ENCODE measurements around the gene NTSR1. TPM values are rescaled to one million over a fixed set of nuclear protein-coding genes. Genes with fewer than 3 reads are reported as not detected.

The NTSR1 gene
- total RNA-seq, 1 experiment from 2014 or later = 0.16 TPM

GRCh38 chr20:62723768-62724450 lies 15.3 kb downstream of the NTSR1 start:
- Histone ChIP-seq H3K27me3 (replicated peaks; ENCODE audit: control insufficient read depth, insufficient read depth, low read length) (peaks cover 13% of the 10 kb centered on the region), H3K4me3 (ENCODE audit: low read depth, low read length) (no peak overlapping the region), H3K4me1 (no peaks in the 10 kb centered on the region), H3K9me3 (peaks cover 15% of the 10 kb centered on the region), H3K36me3 (ENCODE audit: control insufficient read depth, insufficient read depth, low read length) (no peaks in the 10 kb centered on the region)
- ChIA-PET POLR2A (no interaction called here), CTCF (interaction anchor here (1.7 to 1.8 kb wide), 2 partner anchors 58 to 84 kb away, joined by 4 to 5 read pairs; no protein-coding TSS in a partner anchor)
- Mint-ChIP-seq H3K36me3 (ENCODE audit: insufficient read depth, unreplicated experiment) (no peaks in the 10 kb centered on the region), H3K9me3 (ENCODE audit: unreplicated experiment) (peaks cover 22% of the 10 kb centered on the region), H3K4me1 (ENCODE audit: low read depth, unreplicated experiment) (no peaks in the 10 kb centered on the region), H3K27ac (ENCODE audit: unreplicated experiment) (no peak overlapping the region), H3K4me3 (ENCODE audit: unreplicated experiment) (no peak overlapping the region), H3K27me3 (ENCODE audit: insufficient read depth, unreplicated experiment) (peaks cover 63% of the 10 kb centered on the region)
- TF ChIP-seq CTCF (IDR thresholded peaks at IDR 0.05; ENCODE audit: insufficient read depth in 1 of 2, low read depth in 1 of 2, low read length in 1 of 2, severe bottlenecking in 1 of 2, unreplicated experiment in 1 of 2) = no peak
- intact Hi-C loops (cut with micrococcal nuclease; ENCODE audit: unreplicated experiment) = no loop called here
- BruUV-seq (replicated peaks) = no TSS peak
- no peak for DNase-seq

GRCh38 chr20:62724692-62725595 lies 16.3 kb downstream of the NTSR1 start:
- no TSS peak for BruUV-seq (replicated peaks)
- no peaks in the 10 kb centered on the region for H3K4me1 ChIP-seq
- Mint-ChIP-seq H3K36me3 (ENCODE audit: insufficient read depth, unreplicated experiment) (no peaks in the 10 kb centered on the region), H3K4me1 (ENCODE audit: low read depth, unreplicated experiment) (no peaks in the 10 kb centered on the region), H3K27me3 (ENCODE audit: insufficient read depth, unreplicated experiment) (peaks cover 57% of the 10 kb centered on the region), H3K27ac (ENCODE audit: unreplicated experiment) (no peak overlapping the region), H3K4me3 (ENCODE audit: unreplicated experiment) (no peak overlapping the region), H3K9me3 (ENCODE audit: unreplicated experiment) (peaks cover 22% of the 10 kb centered on the region)
- no peaks in the 10 kb centered on the region for H3K36me3 ChIP-seq (ENCODE audit: control insufficient read depth, insufficient read depth, low read length)
- intact Hi-C loops (cut with micrococcal nuclease; ENCODE audit: unreplicated experiment) = loop anchor here (5.0 kb wide), 1 partner anchor 67 kb away; no protein-coding TSS in a partner anchor
- no peak for TF ChIP-seq CTCF (IDR thresholded peaks at IDR 0.05; ENCODE audit: insufficient read depth in 1 of 2, low read depth in 1 of 2, low read length in 1 of 2, severe bottlenecking in 1 of 2, unreplicated experiment in 1 of 2)
- ChIA-PET POLR2A (no interaction called here), CTCF (no interaction called here)
- peaks cover 15% of the 10 kb centered on the region for H3K27me3 ChIP-seq (replicated peaks; ENCODE audit: control insufficient read depth, insufficient read depth, low read length)
- H3K4me3 ChIP-seq (ENCODE audit: low read depth, low read length) = no peak overlapping the region
- DNase-seq = no peak
- H3K9me3 ChIP-seq = peaks cover 15% of the 10 kb centered on the region

DNA sequence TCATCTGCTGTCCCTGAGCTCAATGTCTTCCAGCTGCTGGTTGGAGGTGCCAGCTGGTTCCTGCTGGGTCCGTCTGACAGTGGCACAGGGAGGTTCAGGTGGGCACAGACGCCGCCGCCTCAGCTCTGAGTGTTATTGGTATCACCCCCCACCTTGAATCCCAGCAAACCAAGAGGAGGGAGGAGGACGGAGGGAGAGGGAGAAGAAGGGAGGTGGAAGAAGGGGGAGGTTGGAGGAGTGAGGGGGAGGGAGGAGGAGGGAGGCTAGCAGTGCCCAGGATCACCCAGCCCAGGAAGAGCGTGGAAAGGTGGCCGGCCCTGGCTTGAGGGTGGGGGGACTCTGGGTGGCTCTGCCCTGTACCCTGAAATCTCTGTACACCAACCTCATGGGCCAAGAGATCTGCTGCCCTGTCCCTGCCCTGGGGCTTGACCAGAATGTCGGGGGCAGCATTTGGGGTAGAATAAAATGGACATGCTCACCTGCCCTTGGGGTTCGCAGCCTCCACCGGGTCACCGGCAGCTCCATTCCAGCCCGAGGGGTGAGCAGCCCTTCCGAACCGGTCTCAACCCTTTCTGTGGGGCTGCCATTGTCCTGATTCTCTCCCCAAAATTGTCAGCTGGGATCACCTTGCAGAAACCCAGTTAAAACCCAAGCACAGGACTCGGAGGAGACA lies 17.1 kb downstream of the NTSR1 start:
- CTCF ChIA-PET = no interaction called here
- no peak overlapping the region for H3K27ac Mint-ChIP-seq (ENCODE audit: unreplicated experiment)
- DNase-seq = no peak

More for the DNA sequence above, 17.1 kb downstream of the NTSR1 start:
- no peak overlapping the region for H3K4me3 ChIP-seq (ENCODE audit: low read depth, low read length)
- peaks cover 9% of the 10 kb centered on the region for H3K9me3 ChIP-seq
- Mint-ChIP-seq H3K36me3 (ENCODE audit: insufficient read depth, unreplicated experiment) (no peaks in the 10 kb centered on the region), H3K9me3 (ENCODE audit: unreplicated experiment) (peaks cover 15% of the 10 kb centered on the region), H3K4me1 (ENCODE audit: low read depth, unreplicated experiment) (no peaks in the 10 kb centered on the region), H3K4me3 (ENCODE audit: unreplicated experiment) (no peak overlapping the region), H3K27me3 (ENCODE audit: insufficient read depth, unreplicated experiment) (peaks cover 58% of the 10 kb centered on the region)
- H3K36me3 ChIP-seq (ENCODE audit: control insufficient read depth, insufficient read depth, low read length) = no peaks in the 10 kb centered on the region
- POLR2A ChIA-PET = no interaction called here
- no peaks in the 10 kb centered on the region for H3K4me1 ChIP-seq
- peaks cover 15% of the 10 kb centered on the region for H3K27me3 ChIP-seq (replicated peaks; ENCODE audit: control insufficient read depth, insufficient read depth, low read length)
- BruUV-seq (replicated peaks) = no TSS peak
- intact Hi-C loops (cut with micrococcal nuclease; ENCODE audit: unreplicated experiment) = loop anchor here (5.0 kb wide), 1 partner anchor 67 kb away; no protein-coding TSS in a partner anchor
- TF ChIP-seq CTCF (IDR thresholded peaks at IDR 0.05; ENCODE audit: insufficient read depth in 1 of 2, low read depth in 1 of 2, low read length in 1 of 2, severe bottlenecking in 1 of 2, unreplicated experiment in 1 of 2) = no peak
